ENCODE data around the gene LOXL4. TPM values are rescaled to one million over a fixed set of nuclear protein-coding genes. Genes with fewer than 3 reads are reported as not detected.
"Not testable (repeated sequence)": the region's sequence is repeated elsewhere in the genome, so short reads cannot be mapped to it uniquely, and the experiment has no call there.

LOXL4 gene
- total RNA-seq, 1 experiment from 2014 or later: not detected

DNA sequence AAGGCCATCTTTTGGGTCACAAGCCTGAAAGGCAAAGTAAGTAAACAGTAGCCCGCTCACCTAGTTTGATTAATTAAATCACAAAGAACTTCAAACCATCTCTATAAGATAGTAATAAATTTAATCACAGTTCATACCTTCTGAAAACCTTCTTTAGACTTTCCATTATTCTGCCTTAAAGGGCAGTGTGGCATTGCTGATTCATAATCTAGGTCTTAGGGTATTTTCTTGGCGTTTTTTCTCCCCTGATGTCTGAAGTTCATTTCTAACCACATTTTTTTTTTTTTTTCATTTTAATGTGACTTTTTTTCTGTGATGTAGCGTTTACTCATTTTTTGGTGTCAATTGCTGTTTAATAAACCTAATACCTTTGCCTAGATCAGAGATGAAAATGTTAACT, 27.5 kb downstream of the LOXL4 start:
- no peak for DNase-seq
- Histone ChIP-seq H4K20me1 (ENCODE audit: insufficient read depth, low read depth, low read length) (no peaks in the 10 kb centered on the region), H3K4me1 (ENCODE audit: low read length) (no peaks in the 10 kb centered on the region), H2AFZ (ENCODE audit: low read length) (no peak overlapping the region), H3K4me3 (ENCODE audit: low read length) (no peak overlapping the region), H3K79me2 (ENCODE audit: low read length) (no peaks in the 10 kb centered on the region), H3K4me2 (ENCODE audit: low read depth, low read length, poor library complexity, severe bottlenecking) (no peak overlapping the region), H3K27ac (ENCODE audit: low read length) (no peak overlapping the region), H3K27me3 (ENCODE audit: low read length) (no peaks in the 10 kb centered on the region), H3K36me3 (ENCODE audit: insufficient read depth, low read length) (peaks cover 10% of the 10 kb centered on the region; the same call in 1 of the 2 replicates), H3K9me2 (replicated peaks; ENCODE audit: insufficient read depth, low read length) (no peaks in the 10 kb centered on the region), H3K9ac (ENCODE audit: low read length) (no peak overlapping the region), H3K9me3 (ENCODE audit: low read length) (no peaks in the 10 kb centered on the region)

DNA sequence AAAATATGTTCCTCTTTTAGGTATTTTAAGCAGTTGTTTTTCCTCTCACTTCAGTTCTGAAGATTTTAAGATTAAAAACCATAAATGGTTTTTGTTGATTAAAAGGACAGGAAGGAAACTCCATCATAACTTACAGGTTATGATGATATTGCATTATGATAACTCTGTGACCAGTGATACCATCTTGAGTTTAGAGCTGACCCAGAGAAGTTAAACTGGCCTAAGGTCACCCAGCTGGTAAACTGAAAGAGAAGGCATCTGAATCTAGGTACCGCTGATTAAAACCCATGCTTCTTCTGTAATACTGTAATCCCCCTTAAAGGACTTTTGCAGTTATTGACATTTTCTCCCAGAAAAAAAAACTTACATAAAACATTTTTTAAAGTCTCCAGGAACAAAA, 29.6 kb downstream of the LOXL4 start:
- peaks cover 10% of the 10 kb centered on the region; the same call in 1 of the 2 replicates for H3K36me3 ChIP-seq (ENCODE audit: insufficient read depth, low read length)
- no peaks in the 10 kb centered on the region for H3K27me3 ChIP-seq (ENCODE audit: low read length)
- no peak overlapping the region for H3K27ac ChIP-seq (ENCODE audit: low read length)
- no peak overlapping the region for H3K4me3 ChIP-seq (ENCODE audit: low read length)
- H2AFZ ChIP-seq (ENCODE audit: low read length): no peak overlapping the region
- H3K4me1 ChIP-seq (ENCODE audit: low read length): no peaks in the 10 kb centered on the region
- DNase-seq: no peak
- H4K20me1 ChIP-seq (ENCODE audit: insufficient read depth, low read depth, low read length): no peaks in the 10 kb centered on the region
- H3K4me2 ChIP-seq (ENCODE audit: low read depth, low read length, poor library complexity, severe bottlenecking): no peak overlapping the region
- no peaks in the 10 kb centered on the region for H3K9me3 ChIP-seq (ENCODE audit: low read length)
- H3K9ac ChIP-seq (ENCODE audit: low read length): no peak overlapping the region
- H3K79me2 ChIP-seq (ENCODE audit: low read length): no peaks in the 10 kb centered on the region
- H3K9me2 ChIP-seq (replicated peaks; ENCODE audit: insufficient read depth, low read length): no peaks in the 10 kb centered on the region

DNA sequence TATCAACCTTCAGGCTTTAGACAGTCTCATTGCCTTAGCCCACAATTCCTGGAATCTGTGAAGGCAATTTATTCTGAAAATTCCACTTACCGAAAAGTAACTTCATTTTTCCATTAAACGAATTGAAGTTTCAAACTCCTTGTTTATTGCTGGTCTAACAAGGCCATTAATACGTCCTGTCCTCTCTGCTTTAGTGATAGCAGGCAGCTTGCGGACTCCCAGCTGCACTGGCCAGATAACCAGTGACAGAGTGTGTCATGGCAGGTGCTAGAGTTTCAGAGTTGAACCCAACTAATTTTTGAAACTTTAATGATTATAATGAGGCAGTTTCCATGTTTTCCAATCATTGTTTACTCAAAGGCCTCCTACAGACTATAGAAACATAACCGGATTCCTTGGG, 31.1 kb downstream of the LOXL4 start:
- Histone ChIP-seq H3K79me2 (ENCODE audit: low read length) (peaks cover 4% of the 10 kb centered on the region; the same call in 1 of the 2 replicates), H3K27me3 (ENCODE audit: low read length) (no peaks in the 10 kb centered on the region), H3K36me3 (ENCODE audit: insufficient read depth, low read length) (peaks cover 10% of the 10 kb centered on the region; the same call in 1 of the 2 replicates), H3K27ac (ENCODE audit: low read length) (no peak overlapping the region), H3K9me3 (ENCODE audit: low read length) (no peaks in the 10 kb centered on the region), H3K4me1 (ENCODE audit: low read length) (no peaks in the 10 kb centered on the region), H4K20me1 (ENCODE audit: insufficient read depth, low read depth, low read length) (no peaks in the 10 kb centered on the region), H2AFZ (ENCODE audit: low read length) (no peak overlapping the region), H3K4me3 (ENCODE audit: low read length) (no peak overlapping the region), H3K9ac (ENCODE audit: low read length) (no peak overlapping the region), H3K4me2 (ENCODE audit: low read depth, low read length, poor library complexity, severe bottlenecking) (no peak overlapping the region), H3K9me2 (replicated peaks; ENCODE audit: insufficient read depth, low read length) (no peaks in the 10 kb centered on the region)
- DNase-seq: no peak

DNA sequence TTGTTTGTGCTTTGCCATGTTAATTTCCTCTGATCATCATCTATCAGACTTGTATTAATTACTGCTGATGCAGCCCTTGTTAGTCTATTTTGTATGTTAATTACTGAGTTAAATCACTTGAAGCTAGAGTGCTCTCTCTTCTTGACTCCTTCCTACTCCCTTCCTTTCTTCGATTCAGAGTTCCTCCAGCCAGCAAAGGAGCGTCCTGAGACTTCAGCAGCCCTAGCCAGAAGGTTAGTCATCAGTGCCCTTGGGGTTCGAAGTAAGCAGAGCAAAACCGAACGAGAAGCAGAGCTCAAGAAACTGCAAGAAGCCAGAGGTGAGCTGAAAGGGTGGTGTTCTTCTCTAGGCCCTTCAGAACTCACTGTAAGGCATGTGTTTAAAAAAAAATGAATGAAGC, 32.1 kb downstream of the LOXL4 start:
- peaks cover 10% of the 10 kb centered on the region; the same call in 1 of the 2 replicates for H3K36me3 ChIP-seq (ENCODE audit: insufficient read depth, low read length)
- no peaks in the 10 kb centered on the region for H3K4me1 ChIP-seq (ENCODE audit: low read length)
- no peaks in the 10 kb centered on the region for H3K27me3 ChIP-seq (ENCODE audit: low read length)
- H3K9me2 ChIP-seq (replicated peaks; ENCODE audit: insufficient read depth, low read length): no peaks in the 10 kb centered on the region
- DNase-seq: no peak
- no peak overlapping the region for H2AFZ ChIP-seq (ENCODE audit: low read length)
- no peak overlapping the region for H3K4me2 ChIP-seq (ENCODE audit: low read depth, low read length, poor library complexity, severe bottlenecking)
- no peaks in the 10 kb centered on the region for H4K20me1 ChIP-seq (ENCODE audit: insufficient read depth, low read depth, low read length)
- H3K9me3 ChIP-seq (ENCODE audit: low read length): no peaks in the 10 kb centered on the region
- H3K9ac ChIP-seq (ENCODE audit: low read length): no peak overlapping the region
- peaks cover 8% of the 10 kb centered on the region; the same call in 1 of the 2 replicates for H3K79me2 ChIP-seq (ENCODE audit: low read length)
- H3K4me3 ChIP-seq (ENCODE audit: low read length): no peak overlapping the region
- no peak overlapping the region for H3K27ac ChIP-seq (ENCODE audit: low read length)

DNA sequence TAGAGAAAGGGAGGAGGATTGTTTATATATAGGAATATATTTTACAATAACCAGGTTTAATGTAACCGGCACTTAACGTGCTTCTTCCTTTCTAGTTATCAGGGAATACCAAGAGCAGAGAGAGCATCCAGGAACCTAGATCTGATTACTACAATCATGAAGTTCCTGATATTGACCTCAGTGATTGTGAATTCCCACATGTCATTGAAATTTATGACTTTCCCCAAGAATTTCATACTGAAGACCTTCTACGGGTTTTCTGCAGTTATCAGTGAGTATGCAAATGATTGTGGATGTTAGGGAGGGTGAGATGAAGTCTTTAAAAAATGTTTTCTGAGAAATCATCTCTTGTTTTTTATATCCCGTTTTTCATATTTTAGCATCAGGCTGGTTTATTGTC, 36.6 kb downstream of the LOXL4 start:
- H3K4me1 ChIP-seq (ENCODE audit: low read length): no peaks in the 10 kb centered on the region
- H3K9me3 ChIP-seq (ENCODE audit: low read length): no peaks in the 10 kb centered on the region
- no peak overlapping the region for H3K4me2 ChIP-seq (ENCODE audit: low read depth, low read length, poor library complexity, severe bottlenecking)
- H3K9ac ChIP-seq (ENCODE audit: low read length): no peak overlapping the region
- DNase-seq: no peak
- no peak overlapping the region for H3K27ac ChIP-seq (ENCODE audit: low read length)
- H3K79me2 ChIP-seq (ENCODE audit: low read length): peaks cover 18% of the 10 kb centered on the region
- no peaks in the 10 kb centered on the region for H3K36me3 ChIP-seq (ENCODE audit: insufficient read depth, low read length)
- H2AFZ ChIP-seq (ENCODE audit: low read length): no peak overlapping the region
- H4K20me1 ChIP-seq (ENCODE audit: insufficient read depth, low read depth, low read length): no peaks in the 10 kb centered on the region
- no peaks in the 10 kb centered on the region for H3K9me2 ChIP-seq (replicated peaks; ENCODE audit: insufficient read depth, low read length)
- H3K27me3 ChIP-seq (ENCODE audit: low read length): no peaks in the 10 kb centered on the region
- no peak overlapping the region for H3K4me3 ChIP-seq (ENCODE audit: low read length)

DNA sequence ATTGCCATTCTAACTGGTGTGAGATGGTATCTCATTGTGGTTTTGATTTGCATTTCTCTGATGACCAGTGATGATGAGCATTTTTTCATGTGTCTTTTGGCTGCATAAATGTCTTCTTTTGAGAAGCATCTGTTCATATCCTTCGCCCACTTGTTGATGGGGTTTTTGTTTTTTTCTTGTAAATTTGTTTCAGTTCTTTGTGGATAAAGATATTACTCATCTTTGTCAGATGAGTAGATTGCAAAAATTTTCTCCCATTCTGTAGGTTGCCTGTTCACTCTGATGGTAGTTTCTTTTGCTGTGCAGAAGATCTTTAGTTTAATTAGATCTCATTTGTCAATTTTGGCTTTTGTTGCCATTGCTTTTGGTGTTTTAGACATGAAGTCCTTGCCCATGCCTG, 39.7 kb downstream of the LOXL4 start:
- H3K4me1 ChIP-seq (ENCODE audit: low read length); H3K27me3 ChIP-seq (ENCODE audit: low read length); H3K27ac ChIP-seq (ENCODE audit: low read length); DNase-seq; H3K9me3 ChIP-seq (ENCODE audit: low read length); H3K4me2 ChIP-seq (ENCODE audit: low read depth, low read length, poor library complexity, severe bottlenecking); H3K4me3 ChIP-seq (ENCODE audit: low read length); H2AFZ ChIP-seq (ENCODE audit: low read length); H3K36me3 ChIP-seq (ENCODE audit: insufficient read depth, low read length); H4K20me1 ChIP-seq (ENCODE audit: insufficient read depth, low read depth, low read length); H3K9ac ChIP-seq (ENCODE audit: low read length); H3K9me2 ChIP-seq (replicated peaks; ENCODE audit: insufficient read depth, low read length): not testable (repeated sequence)
- H3K79me2 ChIP-seq (ENCODE audit: low read length): peaks cover 46% of the 10 kb centered on the region

DNA sequence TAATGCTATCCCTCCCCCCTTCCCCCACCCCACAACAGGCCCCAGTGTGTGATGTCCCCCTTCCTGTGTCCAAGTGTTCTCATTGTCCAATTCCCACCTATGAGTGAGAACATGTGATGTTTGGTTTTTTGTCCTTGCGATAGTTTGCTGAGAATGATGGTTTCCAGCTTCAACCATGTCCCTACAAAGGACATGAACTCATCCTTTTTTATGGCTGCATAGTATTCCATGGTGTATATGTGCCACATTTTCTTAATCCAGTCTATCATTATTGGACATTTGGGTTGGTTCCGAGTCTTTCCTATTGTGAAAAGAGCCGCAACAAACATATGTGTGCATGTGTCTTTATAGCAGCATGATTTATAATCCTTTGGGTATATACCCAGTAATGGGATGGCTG, 40.3 kb downstream of the LOXL4 start:
- H3K4me3 ChIP-seq (ENCODE audit: low read length); H3K9me2 ChIP-seq (replicated peaks; ENCODE audit: insufficient read depth, low read length); H2AFZ ChIP-seq (ENCODE audit: low read length); H3K27me3 ChIP-seq (ENCODE audit: low read length); H3K9me3 ChIP-seq (ENCODE audit: low read length); H3K27ac ChIP-seq (ENCODE audit: low read length); H3K4me2 ChIP-seq (ENCODE audit: low read depth, low read length, poor library complexity, severe bottlenecking); H3K4me1 ChIP-seq (ENCODE audit: low read length); DNase-seq; H4K20me1 ChIP-seq (ENCODE audit: insufficient read depth, low read depth, low read length); H3K36me3 ChIP-seq (ENCODE audit: insufficient read depth, low read length); H3K9ac ChIP-seq (ENCODE audit: low read length): not testable (repeated sequence)
- H3K79me2 ChIP-seq (ENCODE audit: low read length): peaks cover 47% of the 10 kb centered on the region

DNA sequence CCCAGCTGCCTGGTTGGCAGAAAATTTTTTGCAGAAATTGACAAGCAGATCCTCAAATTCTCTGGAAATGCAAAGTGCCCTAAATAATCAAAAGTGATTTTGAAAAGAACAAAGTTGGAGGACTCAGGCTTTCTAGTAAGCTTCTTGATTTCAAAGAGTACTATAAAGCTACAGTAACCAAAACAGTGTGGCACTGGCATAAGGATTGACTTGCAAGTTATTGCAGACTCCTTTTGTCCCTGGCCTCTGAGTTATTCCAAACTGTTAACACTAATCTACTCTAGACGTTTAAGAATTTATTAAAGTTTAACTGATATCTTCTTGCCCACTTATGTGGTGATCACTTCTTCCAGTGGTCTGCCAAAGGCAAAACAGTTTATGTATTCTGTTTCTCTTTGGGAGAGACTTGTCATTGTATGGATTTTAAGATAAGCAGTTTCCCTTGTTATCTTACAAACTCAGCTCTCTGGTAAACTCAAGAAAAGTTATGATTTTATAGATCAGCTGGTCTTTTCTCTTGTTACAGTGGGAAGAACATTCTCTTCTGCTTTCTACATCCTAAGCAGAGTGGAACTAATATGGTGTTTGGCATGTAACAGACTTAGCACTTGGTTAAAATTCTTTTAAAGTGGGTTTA, 41.4 kb downstream of the LOXL4 start:
- H3K27ac ChIP-seq (ENCODE audit: low read length): no peak overlapping the region
- H3K4me3 ChIP-seq (ENCODE audit: low read length): no peak overlapping the region
- no peaks in the 10 kb centered on the region for H3K9me3 ChIP-seq (ENCODE audit: low read length)
- H3K4me2 ChIP-seq (ENCODE audit: low read depth, low read length, poor library complexity, severe bottlenecking): no peak overlapping the region
- no peak for DNase-seq
- no peaks in the 10 kb centered on the region for H3K9me2 ChIP-seq (replicated peaks; ENCODE audit: insufficient read depth, low read length)
- H3K79me2 ChIP-seq (ENCODE audit: low read length): peaks cover 44% of the 10 kb centered on the region
- H3K4me1 ChIP-seq (ENCODE audit: low read length): no peaks in the 10 kb centered on the region
- H4K20me1 ChIP-seq (ENCODE audit: insufficient read depth, low read depth, low read length): no peaks in the 10 kb centered on the region
- H3K27me3 ChIP-seq (ENCODE audit: low read length): no peaks in the 10 kb centered on the region
- H3K36me3 ChIP-seq (ENCODE audit: insufficient read depth, low read length): no peaks in the 10 kb centered on the region
- H2AFZ ChIP-seq (ENCODE audit: low read length): no peak overlapping the region
- no peak overlapping the region for H3K9ac ChIP-seq (ENCODE audit: low read length)

Measured in Karpas-422 (cell line).